Osteoblast (primary cell): Measurements from ENCODE around the gene SLC2A9. TPM values are rescaled to one million over a fixed set of nuclear protein-coding genes. Genes with fewer than 3 reads are reported as not detected.

Experiments
- DNase-seq: peaks from one replicate; pipeline ENCODE4 v3.0.0; 2011; ENCODE audit warnings: low spot score, mixed read lengths; ENCODE audit not compliant: insufficient read length; ENCODE audit errors: missing footprints
- H2AFZ ChIP-seq: 2 replicates; pipeline ENCODE4 v1.6.0; 2011; ENCODE audit warnings: mild to moderate bottlenecking, low read length
- H3K27ac ChIP-seq: 2 replicates; pipeline ENCODE4 v1.5.1; 2011; ENCODE audit warnings: mild to moderate bottlenecking, low read depth, low read length, moderate library complexity
- H3K27me3 ChIP-seq: 2 replicates; pipeline ENCODE4 v1.6.0; 2012; ENCODE audit warnings: mild to moderate bottlenecking, control low read depth, inconsistent platforms, low read length, moderate library complexity; ENCODE audit not compliant: insufficient read depth
- H3K36me3 ChIP-seq: 2 replicates; pipeline ENCODE4 v1.5.1; 2011; ENCODE audit warnings: mild to moderate bottlenecking, low read length, control low read depth, moderate library complexity; ENCODE audit not compliant: insufficient read depth
- H3K4me1 ChIP-seq: 2 replicates; pipeline ENCODE4 v1.5.1; 2011; ENCODE audit warnings: mild to moderate bottlenecking, low read length, control low read depth, moderate library complexity; ENCODE audit not compliant: insufficient read depth
- H3K4me2 ChIP-seq: 2 replicates; pipeline ENCODE4 v1.6.0; 2011; ENCODE audit warnings: mild to moderate bottlenecking, low read length; ENCODE audit not compliant: insufficient read depth
- H3K4me3 ChIP-seq: fragments of 200-600 bp; sonication (generic); 3 replicates; pipeline ENCODE4 v1.5.1; 2012; ENCODE audit warnings: mild to moderate bottlenecking, low read length, inconsistent platforms; ENCODE audit not compliant: insufficient read depth
- H3K79me2 ChIP-seq: 2 replicates; pipeline ENCODE4 v1.6.0; 2012; ENCODE audit warnings: mild to moderate bottlenecking, low read length, control low read depth, inconsistent platforms; ENCODE audit not compliant: insufficient read depth
- H3K9me3 ChIP-seq: 2 replicates; pipeline ENCODE4 v1.5.1; 2011; ENCODE audit warnings: low read depth, low read length, control low read depth
- H4K20me1 ChIP-seq: 2 replicates; pipeline ENCODE4 v1.6.0; 2012; ENCODE audit warnings: mild to moderate bottlenecking, low read length, control low read depth; ENCODE audit not compliant: insufficient read depth
- CTCF ChIP-seq: IDR thresholded peaks from 2 replicates; pipeline ENCODE4 v1.5.1; 2011; ENCODE audit warnings: mild to moderate bottlenecking, low read depth, low read length, moderate library complexity; ENCODE audit errors: extremely low read depth
- total RNA-seq: library from RNA; depleted of rRNA; stranded (reverse); fragments of >200 nt; gene quantifications from 2 replicates; pipeline ENCODE4 v1.2.3, GENCODE V29; 2012

SLC2A9 gene
- total RNA-seq, 1 donor, result 2.5 TPM

DNA sequence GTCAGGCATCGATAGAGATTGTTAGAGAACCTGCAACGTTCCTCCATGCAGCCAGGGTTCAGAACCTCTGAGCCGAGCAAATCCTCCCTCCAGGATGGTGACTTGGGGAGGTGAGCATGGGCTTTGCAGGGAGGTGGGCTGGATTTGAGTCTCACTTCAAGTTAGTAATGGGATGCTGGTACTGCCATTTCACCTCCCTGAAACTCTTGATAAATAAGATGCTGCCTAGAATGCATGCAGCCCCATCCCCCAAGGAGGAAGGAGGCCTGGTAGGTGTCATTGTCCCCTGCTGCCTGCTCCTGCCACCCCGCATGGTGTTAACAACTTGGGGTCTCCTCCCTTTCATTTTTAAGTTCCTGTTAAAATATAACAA lies 35.7 kb upstream of the SLC2A9 start:
- Histone ChIP-seq H3K4me2 (no peak overlapping the region), H4K20me1 (peaks cover 3% of the 10 kb centered on the region), H3K4me3 (no peak overlapping the region), H2AFZ (no peak overlapping the region), H3K27ac (no peak overlapping the region), H3K36me3 (no peaks in the 10 kb centered on the region), H3K79me2 (no peaks in the 10 kb centered on the region), H3K27me3 (no peaks in the 10 kb centered on the region), H3K9me3 (no peaks in the 10 kb centered on the region), H3K4me1 (no peaks in the 10 kb centered on the region)
- no peak for TF ChIP-seq CTCF
- no peak for DNase-seq

- H3K79me2 ChIP-seq, result no peaks in the 10 kb centered on the region
- TF ChIP-seq CTCF, result no peak
- no peak for DNase-seq
- H2AFZ ChIP-seq, result no peak overlapping the region
- no peaks in the 10 kb centered on the region for H3K36me3 ChIP-seq
- peaks cover 3% of the 10 kb centered on the region for H4K20me1 ChIP-seq
- H3K9me3 ChIP-seq, result no peaks in the 10 kb centered on the region
- no peak overlapping the region for H3K4me3 ChIP-seq
- H3K27ac ChIP-seq, result no peak overlapping the region
- H3K27me3 ChIP-seq, result no peaks in the 10 kb centered on the region
- no peaks in the 10 kb centered on the region for H3K4me1 ChIP-seq
- H3K4me2 ChIP-seq, result no peak overlapping the region
These were observed 35.2 kb upstream of the SLC2A9 start for GRCh38 chr4:10056334-10057022.

DNA sequence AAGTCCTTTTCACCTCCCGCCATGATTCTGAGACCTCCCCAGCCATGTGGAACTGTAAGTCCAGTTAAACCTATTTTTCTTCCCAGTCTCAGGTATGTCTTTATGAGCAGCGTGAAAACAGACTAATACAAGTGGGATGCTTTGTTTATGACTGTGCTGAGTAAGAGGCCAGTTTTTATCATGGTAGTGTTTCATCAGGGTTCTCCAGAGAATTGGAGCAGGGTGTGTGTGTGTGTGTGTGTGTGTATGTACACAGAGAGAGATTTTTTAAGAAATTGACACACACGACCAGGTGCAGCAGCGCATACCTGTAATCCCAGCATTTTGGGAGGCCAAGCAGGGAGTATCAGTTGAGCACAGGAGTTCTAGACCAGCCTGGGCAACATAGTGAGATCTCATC lies 34.6 kb upstream of the SLC2A9 start:
- H2AFZ ChIP-seq, result no peak overlapping the region
- no peak for DNase-seq
- no peak for TF ChIP-seq CTCF

DNA sequence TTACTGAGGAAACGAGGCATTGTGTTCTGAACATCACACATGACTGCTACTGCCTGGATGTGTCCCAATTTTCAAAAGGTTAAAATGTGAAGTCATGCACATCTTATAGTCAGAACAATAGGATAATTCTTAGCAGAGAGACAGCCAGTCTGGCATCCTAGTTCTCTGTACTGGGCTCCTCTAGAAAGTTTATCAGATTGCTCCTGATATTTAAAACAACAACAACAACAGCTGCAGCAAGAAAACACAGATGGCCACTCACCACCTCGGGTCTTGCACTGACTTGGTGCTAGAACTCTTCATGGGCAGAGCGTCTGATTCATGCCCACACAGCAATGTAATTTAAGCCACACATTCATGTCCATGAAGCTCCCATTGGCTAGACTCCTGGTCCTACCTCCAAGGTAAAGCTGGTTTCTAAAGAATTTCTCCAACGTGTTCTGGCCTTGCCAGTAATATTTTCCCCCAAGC lies 33.3 kb upstream of the SLC2A9 start:
- Histone ChIP-seq H3K4me2 (no peak overlapping the region), H3K36me3 (no peaks in the 10 kb centered on the region), H3K79me2 (no peaks in the 10 kb centered on the region), H3K4me1 (no peaks in the 10 kb centered on the region), H3K9me3 (no peaks in the 10 kb centered on the region), H2AFZ (no peak overlapping the region), H4K20me1 (peaks cover 3% of the 10 kb centered on the region), H3K4me3 (no peak overlapping the region), H3K27me3 (no peaks in the 10 kb centered on the region), H3K27ac (no peak overlapping the region)
- no peak for DNase-seq
- TF ChIP-seq CTCF, result no peak

More for the DNA sequence above, 34.6 kb upstream of the SLC2A9 start:
- Histone ChIP-seq H3K36me3 (no peaks in the 10 kb centered on the region), H3K27me3 (no peaks in the 10 kb centered on the region), H3K9me3 (no peaks in the 10 kb centered on the region), H3K4me1 (no peaks in the 10 kb centered on the region), H4K20me1 (peaks cover 3% of the 10 kb centered on the region), H3K4me3 (no peak overlapping the region), H3K4me2 (no peak overlapping the region), H3K79me2 (no peaks in the 10 kb centered on the region), H3K27ac (no peak overlapping the region)
